HG03469 (cell line): ENCODE results near the gene FEN1.

ENCODE experiments used
- ATAC-seq: cut with Tn5 transposase; IDR thresholded peaks from one replicate; pipeline ENCODE4 v1.9.1; 2021; ENCODE audit warnings: mild to moderate bottlenecking, moderate library complexity, moderate number of reproducible peaks; ENCODE audit not compliant: unreplicated experiment

FEN1 gene

GRCh38 chr11:61756452-61757212 lies 36.1 kb upstream of the FEN1 start:
- no peak for ATAC-seq

GRCh38 chr11:61757213-61757862 lies 35.4 kb upstream of the FEN1 start:
- no peak for ATAC-seq

GRCh38 chr11:61760946-61761345 lies 31.8 kb upstream of the FEN1 start:
- ATAC-seq: no peak

GRCh38 chr11:61761440-61762222 lies 31.1 kb upstream of the FEN1 start:
- no peak for ATAC-seq

GRCh38 chr11:61762223-61762615 lies 30.5 kb upstream of the FEN1 start:
- ATAC-seq: no peak

GRCh38 chr11:61762798-61763197 lies 29.9 kb upstream of the FEN1 start:
- no peak for ATAC-seq

GRCh38 chr11:61763930-61764605 lies 28.6 kb upstream of the FEN1 start:
- no peak for ATAC-seq

GRCh38 chr11:61764606-61765260 lies 28.0 kb upstream of the FEN1 start:
- no peak for ATAC-seq

GRCh38 chr11:61765550-61766253 lies 27.0 kb upstream of the FEN1 start:
- no peak for ATAC-seq

- no peak for ATAC-seq
Observed at GRCh38 chr11:61766353-61766841, 26.3 kb upstream of the FEN1 start.

- ATAC-seq: no peak
Observed at GRCh38 chr11:61768376-61769076, 24.2 kb upstream of the FEN1 start.

- no peak for ATAC-seq
Observed at GRCh38 chr11:61769169-61769920, 23.4 kb upstream of the FEN1 start.

- ATAC-seq: no peak
Observed at GRCh38 chr11:61769946-61770683, 22.6 kb upstream of the FEN1 start.

GRCh38 chr11:61771195-61771894 lies 21.4 kb upstream of the FEN1 start:
- ATAC-seq: no peak

- no peak for ATAC-seq
Observed at GRCh38 chr11:61771985-61772455, 20.7 kb upstream of the FEN1 start.

- ATAC-seq: no peak
Observed at GRCh38 chr11:61773356-61773755, 19.4 kb upstream of the FEN1 start.

GRCh38 chr11:61773809-61774208 lies 18.9 kb upstream of the FEN1 start:
- ATAC-seq: no peak
